Memory B cell (primary cell): ENCODE measurements around the gene RNF4.
A peak's percentile ranks its signal among the peaks of the same experiment; 100 is the strongest.
"Not testable (repeated sequence)": the region's sequence is repeated elsewhere in the genome, so short reads cannot be mapped to it uniquely, and the experiment has no call there.

ENCODE experiments used
- ATAC-seq: fragments of 150-1000 bp; cut with Tn5 transposase; 2 replicates; pipeline ENCODE4 v1.10.0; 2021; ENCODE audit warnings: low read depth, mild to moderate bottlenecking, moderate library complexity
- DNase-seq, 2 donors: peaks; one replicate each; pipeline ENCODE4 v3.0.0; 2022; ENCODE audit warnings: low spot score in 2 of 2
- H3K27ac Mint-ChIP-seq: one replicate; pipeline ENCODE4 v1.8.0; 2022; ENCODE audit warnings: mild to moderate bottlenecking, moderate library complexity, mixed read lengths
- H3K27me3 Mint-ChIP-seq: one replicate; pipeline ENCODE4 v1.8.0; 2022; ENCODE audit warnings: mixed read lengths
- H3K36me3 Mint-ChIP-seq: one replicate; pipeline ENCODE4 v1.8.0; 2022; ENCODE audit warnings: mild to moderate bottlenecking, mixed read lengths
- H3K4me1 Mint-ChIP-seq: one replicate; pipeline ENCODE4 v1.8.0; 2022; ENCODE audit warnings: mixed read lengths
- H3K4me3 Mint-ChIP-seq: one replicate; pipeline ENCODE4 v1.8.0; 2022; ENCODE audit warnings: mild to moderate bottlenecking, moderate library complexity, mixed read lengths
- H3K9me3 Mint-ChIP-seq: one replicate; pipeline ENCODE4 v1.8.0; 2022; ENCODE audit warnings: mixed read lengths

Gene RNF4

DNA sequence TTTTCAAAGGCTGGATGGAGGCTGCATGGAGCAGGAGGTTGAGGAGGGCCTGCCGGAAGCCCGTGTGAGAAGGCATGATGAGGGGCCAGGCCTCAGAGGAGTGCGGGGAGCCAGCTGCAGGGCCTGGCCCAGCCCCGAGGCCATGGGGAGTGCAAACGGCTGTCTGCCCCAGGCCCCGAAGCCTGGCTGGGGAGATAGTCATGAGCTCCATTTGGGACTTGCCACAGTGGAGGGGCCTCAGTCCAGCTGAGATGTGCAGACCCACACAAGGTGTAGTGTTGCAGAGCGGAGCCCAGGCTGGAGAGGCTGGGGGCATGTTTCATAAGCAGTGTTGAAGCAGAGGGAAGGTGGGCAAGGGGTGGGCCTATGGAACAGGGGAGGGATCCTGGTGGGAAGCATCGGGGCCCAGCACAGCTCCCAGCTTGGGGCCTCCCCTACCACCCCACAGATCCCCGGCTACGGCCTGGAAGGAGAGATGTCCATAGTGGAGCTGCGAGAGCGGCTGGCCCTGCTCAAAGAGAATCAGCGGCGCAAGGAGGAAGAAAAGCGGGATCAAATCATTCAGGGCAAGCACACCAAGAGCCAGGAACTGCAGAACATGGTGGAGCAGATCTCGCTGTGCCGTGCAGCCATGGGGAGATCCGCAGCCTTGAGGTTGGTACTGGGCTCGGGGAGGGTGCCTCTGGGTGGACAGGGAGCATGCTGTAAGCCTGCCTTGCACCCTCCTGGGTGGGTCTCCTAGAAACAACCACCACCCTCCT is 9.1 kb upstream of the RNF4 start:
- Mint-ChIP-seq H3K4me1 (peaks cover 16% of the 10 kb centered on the region), H3K4me3 (no peak overlapping the region), H3K36me3 (no peaks in the 10 kb centered on the region), H3K27ac (no peak overlapping the region), H3K9me3 (no peaks in the 10 kb centered on the region), H3K27me3 (peaks cover 4% of the 10 kb centered on the region)
- DNase-seq (no peak), ATAC-seq (no peak)

GRCh38 chr4:2461246-2461960 is 7.5 kb upstream of the RNF4 start:
- peaks cover 4% of the 10 kb centered on the region for H3K27me3 Mint-ChIP-seq
- no peaks in the 10 kb centered on the region for H3K9me3 Mint-ChIP-seq
- no peak overlapping the region for H3K27ac Mint-ChIP-seq
- peaks cover 16% of the 10 kb centered on the region for H3K4me1 Mint-ChIP-seq
- H3K36me3 Mint-ChIP-seq, result no peaks in the 10 kb centered on the region
- DNase-seq, result no peak
- no peak for ATAC-seq
- H3K4me3 Mint-ChIP-seq, result peak overlapping the region; percentile 86

GRCh38 chr4:2462218-2462991 is 6.5 kb upstream of the RNF4 start:
- H3K4me3 Mint-ChIP-seq, result peak overlapping the region; percentile 86
- H3K4me1 Mint-ChIP-seq, result peaks cover 16% of the 10 kb centered on the region
- peak; percentile 69 to 74 for DNase-seq
- ATAC-seq, result peak; percentile 98
- peaks cover 4% of the 10 kb centered on the region for H3K27me3 Mint-ChIP-seq
- no peak overlapping the region for H3K27ac Mint-ChIP-seq
- no peaks in the 10 kb centered on the region for H3K36me3 Mint-ChIP-seq
- H3K9me3 Mint-ChIP-seq, result no peaks in the 10 kb centered on the region

DNA sequence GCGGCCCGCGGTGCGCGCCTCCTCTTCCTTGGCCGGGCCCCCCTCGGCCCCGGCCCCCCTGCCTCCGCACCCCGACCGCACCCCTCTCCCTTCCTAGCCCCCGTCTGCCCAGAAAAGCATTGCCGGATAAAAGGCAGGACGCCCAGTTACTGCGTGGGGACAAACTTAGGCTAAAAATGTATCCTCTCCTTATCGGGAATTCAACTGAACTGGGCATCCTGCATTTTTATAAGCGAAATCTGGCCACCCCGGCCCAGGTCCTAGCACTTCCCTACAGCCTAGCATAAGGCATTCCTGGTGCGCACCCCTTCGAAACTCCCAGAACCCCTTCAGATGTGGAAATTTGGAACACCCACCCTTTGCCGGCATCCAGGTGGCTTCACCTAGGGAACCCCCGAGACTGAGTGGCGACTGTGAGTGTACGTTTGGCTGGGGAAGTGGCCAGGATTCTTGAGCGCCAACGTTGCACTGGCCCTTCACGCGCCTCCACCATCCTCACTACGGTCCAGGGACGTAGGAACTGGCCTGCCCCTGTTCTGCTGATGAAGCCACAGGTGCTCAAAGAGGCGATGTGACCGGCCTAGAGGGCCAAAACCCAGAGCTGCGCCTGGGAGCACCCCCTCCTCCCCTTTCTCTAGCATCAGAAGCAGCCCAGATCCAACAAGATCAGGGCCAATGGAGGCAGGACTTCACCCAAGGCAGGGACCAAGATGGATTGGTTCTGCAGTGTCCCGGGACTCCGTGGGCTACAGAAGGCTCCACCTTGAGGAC is 5.7 kb upstream of the RNF4 start:
- DNase-seq (no peak), ATAC-seq (no peak)
- Mint-ChIP-seq H3K4me3 (peak overlapping the region; percentile 71), H3K36me3 (no peaks in the 10 kb centered on the region), H3K9me3 (no peaks in the 10 kb centered on the region), H3K27me3 (peaks cover 4% of the 10 kb centered on the region), H3K4me1 (peaks cover 19% of the 10 kb centered on the region), H3K27ac (no peak overlapping the region)

GRCh38 chr4:2465032-2465431 is 3.9 kb upstream of the RNF4 start:
- DNase-seq (no peak), ATAC-seq (no peak)
- Mint-ChIP-seq H3K27ac (no peak overlapping the region), H3K36me3 (no peaks in the 10 kb centered on the region), H3K4me1 (peaks cover 23% of the 10 kb centered on the region), H3K9me3 (no peaks in the 10 kb centered on the region), H3K27me3 (peaks cover 4% of the 10 kb centered on the region), H3K4me3 (no peak overlapping the region)

- H3K27ac Mint-ChIP-seq, H3K9me3 Mint-ChIP-seq, H3K4me3 Mint-ChIP-seq, DNase-seq, H3K27me3 Mint-ChIP-seq, H3K36me3 Mint-ChIP-seq, ATAC-seq: not testable (repeated sequence)
- peaks cover 27% of the 10 kb centered on the region for H3K4me1 Mint-ChIP-seq
These were observed 3.4 kb upstream of the RNF4 start for GRCh38 chr4:2465544-2465943.

- H3K4me1 Mint-ChIP-seq, result peaks cover 21% of the 10 kb centered on the region
- H3K36me3 Mint-ChIP-seq, result no peaks in the 10 kb centered on the region
- H3K27me3 Mint-ChIP-seq, result no peaks in the 10 kb centered on the region
- DNase-seq (peak; percentile 61 to 64), ATAC-seq (peak; percentile 56)
- H3K27ac Mint-ChIP-seq, result peak overlapping the region; percentile 92
- no peaks in the 10 kb centered on the region for H3K9me3 Mint-ChIP-seq
- H3K4me3 Mint-ChIP-seq, result peak overlapping the region; percentile 94
These were observed 482 bp downstream of the RNF4 start for GRCh38 chr4:2469192-2469984.

DNA sequence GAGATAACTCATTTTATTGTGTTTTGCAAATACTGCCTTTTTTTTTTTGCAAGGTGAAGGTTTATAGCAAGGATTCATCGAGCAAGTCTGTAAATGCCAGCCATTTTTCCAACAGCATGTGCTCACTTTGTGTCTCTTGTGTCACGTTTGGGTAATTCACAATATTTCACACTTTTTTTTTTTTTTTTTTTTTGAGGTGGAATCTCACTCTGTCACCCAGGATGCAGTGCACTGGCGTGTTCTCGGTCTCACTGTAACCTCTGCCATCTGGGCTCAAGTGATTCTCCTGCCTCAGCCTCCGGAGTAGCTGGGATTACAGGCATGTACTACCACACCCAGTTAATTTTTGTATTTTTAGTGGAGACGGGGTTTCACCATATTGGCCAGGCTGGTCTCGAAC is 1.9 kb downstream of the RNF4 start:
- Mint-ChIP-seq H3K27ac (peak overlapping the region; percentile 92), H3K9me3 (no peaks in the 10 kb centered on the region), H3K4me3 (peak overlapping the region; percentile 94), H3K4me1 (peaks cover 24% of the 10 kb centered on the region), H3K27me3 (no peaks in the 10 kb centered on the region), H3K36me3 (peaks cover 2% of the 10 kb centered on the region)
- DNase-seq (no peak), ATAC-seq (no peak)

DNA sequence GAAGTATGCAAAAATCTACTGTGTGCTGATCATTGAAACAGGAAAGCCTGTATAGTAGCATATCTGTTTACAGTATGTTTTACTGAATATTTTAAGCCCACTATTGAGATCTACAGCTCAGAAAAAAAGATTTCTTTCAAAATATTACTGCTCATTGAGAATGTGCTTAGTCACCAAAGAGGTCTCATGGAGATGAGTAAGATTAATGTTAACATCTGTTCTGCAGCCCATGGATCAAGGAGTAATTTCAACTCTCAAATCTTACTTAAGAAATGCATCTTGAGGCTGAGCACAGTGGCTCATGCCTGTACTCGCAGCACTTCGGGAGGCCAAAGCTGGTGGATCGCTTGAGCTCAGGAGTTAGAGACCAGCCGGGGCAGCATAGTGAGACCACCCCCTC is 3.3 kb downstream of the RNF4 start:
- ATAC-seq (no peak), DNase-seq (no peak)
- Mint-ChIP-seq H3K9me3 (no peaks in the 10 kb centered on the region), H3K36me3 (peaks cover 6% of the 10 kb centered on the region), H3K27ac (no peak overlapping the region), H3K4me3 (no peak overlapping the region), H3K4me1 (peaks cover 33% of the 10 kb centered on the region), H3K27me3 (no peaks in the 10 kb centered on the region)

- no peak for DNase-seq
These were observed 9.3 kb downstream of the RNF4 start for GRCh38 chr4:2478229-2478628.

GRCh38 chr4:2480649-2481048 is 11.7 kb downstream of the RNF4 start:
- Mint-ChIP-seq H3K9me3 (no peaks in the 10 kb centered on the region), H3K4me3 (peak overlapping the region; percentile 6), H3K27ac (peak overlapping the region; percentile 79), H3K4me1 (peaks cover 82% of the 10 kb centered on the region), H3K27me3 (no peaks in the 10 kb centered on the region), H3K36me3 (peaks cover 7% of the 10 kb centered on the region)
- ATAC-seq, result no peak
- no peak for DNase-seq

More at GRCh38 chr4:2478229-2478628, 9.3 kb downstream of the RNF4 start:
- Mint-ChIP-seq H3K9me3 (no peaks in the 10 kb centered on the region), H3K36me3 (peaks cover 8% of the 10 kb centered on the region), H3K27ac (no peak overlapping the region), H3K4me1 (peaks cover 66% of the 10 kb centered on the region), H3K27me3 (no peaks in the 10 kb centered on the region), H3K4me3 (peak overlapping the region; percentile 14)
- ATAC-seq, result no peak

DNA sequence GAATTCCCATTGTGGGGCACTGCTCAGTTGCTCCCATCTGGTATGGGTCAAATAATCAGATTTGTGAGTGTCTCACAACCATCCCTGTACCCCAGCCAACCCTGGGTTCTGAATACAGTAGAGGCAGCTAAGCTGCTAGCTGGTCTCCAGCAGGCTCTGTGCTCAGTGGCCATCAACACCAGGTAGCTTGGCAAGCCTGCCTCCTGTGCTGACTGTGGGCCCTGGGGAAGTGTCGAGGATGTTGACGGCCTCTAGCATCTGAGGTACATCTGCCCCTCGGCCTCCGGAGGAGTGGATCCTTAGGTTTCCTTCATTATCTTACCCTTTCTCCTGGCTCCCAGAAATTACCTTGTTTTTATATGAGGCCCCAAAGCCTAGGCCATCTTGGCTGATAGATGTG is 13.3 kb downstream of the RNF4 start:
- no peak for ATAC-seq
- H3K27me3 Mint-ChIP-seq, result no peaks in the 10 kb centered on the region
- H3K27ac Mint-ChIP-seq, result peak overlapping the region; percentile 85
- H3K4me1 Mint-ChIP-seq, result peaks cover 85% of the 10 kb centered on the region
- no peak for DNase-seq
- H3K36me3 Mint-ChIP-seq, result peaks cover 2% of the 10 kb centered on the region
- H3K9me3 Mint-ChIP-seq, result no peaks in the 10 kb centered on the region
- H3K4me3 Mint-ChIP-seq, result peak overlapping the region; percentile 76

- Mint-ChIP-seq H3K4me1 (peaks cover 84% of the 10 kb centered on the region), H3K27ac (peak overlapping the region; percentile 85), H3K9me3 (no peaks in the 10 kb centered on the region), H3K36me3 (peaks cover 2% of the 10 kb centered on the region), H3K4me3 (peak overlapping the region; percentile 76), H3K27me3 (no peaks in the 10 kb centered on the region)
- ATAC-seq (peak; percentile 11), DNase-seq (no peak)
These were observed 13.8 kb downstream of the RNF4 start for GRCh38 chr4:2482693-2483092.
